H54 (cell line): Measurements from ENCODE around the gene FGF2.

Source experiments
- DNase-seq: peaks from one replicate; pipeline ENCODE4 v3.0.0; 2011; ENCODE audit warnings: low spot score, mixed read lengths; ENCODE audit not compliant: insufficient read length
- FAIRE-seq: peaks from 3 replicates; lab custom pipeline; 2011; peaks lifted over from hg19 to GRCh38; lab: Jason Lieb, UNC
- POLR2A ChIP-seq: IDR thresholded peaks from 2 replicates; pipeline ENCODE4 v1.6.1; 2011; ENCODE audit warnings: low read depth, mild to moderate bottlenecking, low read length

The FGF2 gene

DNA sequence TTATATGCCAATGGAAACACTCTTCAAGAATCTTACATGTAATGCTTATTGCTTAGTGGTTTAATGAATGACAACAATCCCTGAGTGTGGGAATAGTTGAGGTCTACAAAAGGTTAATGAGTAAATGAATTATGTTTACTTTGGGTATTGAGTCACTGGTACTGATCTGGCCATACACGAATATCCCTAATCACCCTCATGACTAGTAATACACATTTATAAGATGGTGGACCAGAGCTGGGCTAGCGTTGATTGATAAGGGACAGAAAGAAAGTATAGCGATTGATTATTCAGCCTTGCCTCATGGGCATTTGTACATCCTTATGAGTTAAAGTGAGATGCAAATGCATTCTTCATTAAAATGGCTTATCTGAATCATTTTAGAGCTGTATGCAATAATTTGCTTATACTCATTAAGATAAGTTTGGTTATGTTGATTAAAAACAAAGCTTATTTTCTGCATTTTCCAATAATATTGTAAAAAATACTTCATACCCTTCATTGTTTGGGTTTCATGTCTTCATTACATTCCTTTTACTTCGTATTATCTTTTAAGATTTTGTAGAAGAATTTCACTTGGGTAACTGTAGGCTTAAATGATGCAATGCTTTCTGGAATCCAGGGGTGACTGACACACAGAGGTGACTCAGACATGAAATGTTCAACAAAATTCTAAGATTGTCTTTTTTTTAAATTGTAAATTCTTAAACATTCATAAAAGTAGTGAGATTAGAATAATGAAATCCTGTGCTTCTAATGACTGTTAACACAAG, 47.4 kb downstream of the FGF2 start:
- FAIRE-seq = no peak
- DNase-seq = peak; percentile 0
- no peak for TF ChIP-seq POLR2A

DNA sequence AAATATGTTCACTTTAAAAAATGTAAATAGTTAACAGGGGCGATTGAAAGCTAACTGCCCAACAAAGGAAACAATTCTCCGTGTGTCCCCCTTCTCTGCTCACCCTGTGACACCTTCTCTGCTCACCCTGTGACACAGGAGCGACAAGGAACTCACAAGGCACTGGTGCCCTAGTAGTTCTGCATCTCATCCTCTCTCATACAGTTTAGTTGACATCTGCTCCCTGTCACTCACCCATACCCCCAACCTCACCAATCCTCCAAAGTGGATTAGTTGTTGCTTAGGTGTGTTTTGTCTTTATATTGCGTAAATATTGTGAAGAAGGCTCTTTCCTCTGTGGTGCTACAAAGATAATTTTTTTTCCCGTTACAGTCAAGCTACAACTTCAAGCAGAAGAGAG, 49.3 kb downstream of the FGF2 start:
- no peak for FAIRE-seq
- TF ChIP-seq POLR2A = no peak
- DNase-seq = no peak

DNA sequence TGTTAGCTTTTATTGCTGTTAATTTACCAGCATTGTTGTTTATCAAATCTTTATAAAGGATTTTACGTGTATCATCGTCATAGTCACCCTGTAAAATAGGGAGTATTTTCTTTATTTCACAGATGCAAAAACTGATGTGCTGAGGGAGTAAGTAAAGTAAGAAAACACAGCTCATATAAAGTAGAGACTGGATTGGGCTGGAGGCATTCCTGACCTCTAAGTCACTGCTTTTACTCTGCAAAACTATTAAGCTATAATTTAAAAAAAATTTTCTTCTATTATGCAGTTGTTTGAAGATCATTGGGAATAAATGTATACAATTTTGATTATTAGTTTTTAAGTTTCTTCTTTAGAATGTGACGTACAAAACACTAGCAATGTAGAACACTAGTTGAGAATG, 49.8 kb downstream of the FGF2 start:
- no peak for FAIRE-seq
- TF ChIP-seq POLR2A = no peak
- no peak for DNase-seq

DNA sequence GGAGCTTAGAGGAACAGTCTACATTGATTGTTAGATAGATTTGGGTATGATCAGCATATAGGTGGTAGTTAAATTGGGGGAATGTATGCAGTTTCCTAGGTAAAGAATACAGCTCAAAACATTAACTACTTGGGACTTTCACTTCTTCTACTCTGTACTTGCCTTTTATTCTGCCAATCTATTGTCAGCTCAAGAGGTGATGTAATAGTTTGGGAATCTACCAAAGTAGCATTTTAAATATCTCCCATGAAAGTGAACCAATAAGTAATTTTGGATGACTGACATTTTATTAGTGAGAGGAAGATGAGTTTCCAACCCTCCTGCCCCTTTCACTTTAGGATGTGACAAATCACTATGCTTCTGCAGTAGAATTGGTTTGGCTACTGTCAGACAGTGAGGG, 52.4 kb downstream of the FGF2 start:
- DNase-seq (no peak), FAIRE-seq (no peak)
- TF ChIP-seq POLR2A = no peak

DNA sequence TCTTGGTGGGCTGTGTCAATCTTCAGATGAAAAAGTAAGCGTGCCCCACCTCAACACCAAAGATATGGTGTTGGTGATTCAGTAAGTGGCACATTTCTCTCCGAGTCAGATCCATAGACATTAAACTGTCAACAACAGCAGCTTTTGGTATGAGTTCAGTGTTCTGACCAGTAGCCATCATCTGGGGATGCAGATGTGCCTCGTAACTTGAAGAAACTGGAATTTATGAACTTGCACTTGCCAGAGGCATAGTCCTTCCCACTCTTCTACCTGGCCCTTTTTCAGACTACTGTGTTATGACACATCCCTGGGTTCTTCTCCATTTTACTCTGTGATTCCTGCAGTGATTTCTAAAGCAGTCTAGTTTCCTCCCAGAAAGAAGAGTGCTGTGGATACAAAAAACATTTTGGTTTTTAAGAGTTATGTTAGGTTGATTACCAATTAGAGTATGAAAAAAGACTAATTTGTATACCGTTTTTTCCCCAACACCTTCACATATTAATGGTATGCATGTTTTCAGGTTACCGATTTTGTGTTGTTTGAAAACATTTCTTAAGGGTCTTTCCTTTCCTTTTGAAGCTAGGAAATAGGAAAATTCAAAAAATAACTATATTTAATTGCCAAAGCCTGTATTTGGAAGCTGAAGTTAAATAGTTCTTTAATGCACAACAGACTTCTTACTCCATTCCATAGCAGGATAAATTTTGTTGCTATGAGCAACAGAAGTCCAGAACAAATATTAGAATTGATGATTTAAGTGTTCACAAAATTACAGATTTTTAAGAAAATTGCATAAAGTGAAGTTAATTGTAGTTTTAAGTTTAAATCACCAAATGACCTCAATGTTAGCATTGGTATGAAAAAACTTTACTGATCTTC, 56.5 kb downstream of the FGF2 start:
- FAIRE-seq (no peak), DNase-seq (no peak)
- no peak for TF ChIP-seq POLR2A

DNA sequence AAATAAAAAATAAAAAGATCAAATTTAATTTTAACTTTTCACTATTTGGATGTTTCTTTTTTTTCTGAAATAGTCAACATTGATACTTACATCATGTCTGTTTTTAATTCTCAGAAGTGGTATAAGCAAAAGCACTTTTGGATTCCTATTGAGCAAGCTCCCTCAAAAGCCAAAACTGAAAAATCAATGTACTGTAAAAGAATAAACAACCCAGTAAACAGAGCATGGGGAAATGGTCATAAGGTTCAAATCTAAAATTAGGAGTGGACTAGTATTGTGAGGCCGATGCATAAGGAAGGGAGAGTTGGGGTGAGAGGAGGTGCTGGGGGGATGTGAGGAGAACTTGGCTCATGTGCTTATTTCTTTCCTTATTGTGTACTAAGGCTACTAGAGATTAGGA, 57.9 kb downstream of the FGF2 start:
- no peak for TF ChIP-seq POLR2A
- FAIRE-seq = no peak
- no peak for DNase-seq

DNA sequence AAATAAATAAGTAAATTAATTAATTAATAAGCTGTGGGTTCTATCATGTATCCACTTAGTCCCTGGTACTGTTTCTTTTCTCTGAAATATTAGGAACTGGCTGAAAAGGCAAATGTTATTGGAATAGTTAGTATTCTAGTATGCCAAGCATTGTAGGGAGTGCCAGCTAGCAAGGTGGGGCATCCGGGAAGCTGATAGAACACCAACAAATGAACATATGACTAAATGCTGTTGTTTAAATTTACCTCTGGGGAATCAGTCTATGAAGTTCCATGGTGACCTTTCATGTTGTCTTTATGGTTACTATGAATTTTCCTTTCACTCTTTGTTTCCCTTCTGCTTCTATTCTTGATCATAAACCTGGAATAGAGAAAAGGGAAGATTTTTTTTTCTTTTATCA, 63.1 kb downstream of the FGF2 start:
- FAIRE-seq = no peak

DNA sequence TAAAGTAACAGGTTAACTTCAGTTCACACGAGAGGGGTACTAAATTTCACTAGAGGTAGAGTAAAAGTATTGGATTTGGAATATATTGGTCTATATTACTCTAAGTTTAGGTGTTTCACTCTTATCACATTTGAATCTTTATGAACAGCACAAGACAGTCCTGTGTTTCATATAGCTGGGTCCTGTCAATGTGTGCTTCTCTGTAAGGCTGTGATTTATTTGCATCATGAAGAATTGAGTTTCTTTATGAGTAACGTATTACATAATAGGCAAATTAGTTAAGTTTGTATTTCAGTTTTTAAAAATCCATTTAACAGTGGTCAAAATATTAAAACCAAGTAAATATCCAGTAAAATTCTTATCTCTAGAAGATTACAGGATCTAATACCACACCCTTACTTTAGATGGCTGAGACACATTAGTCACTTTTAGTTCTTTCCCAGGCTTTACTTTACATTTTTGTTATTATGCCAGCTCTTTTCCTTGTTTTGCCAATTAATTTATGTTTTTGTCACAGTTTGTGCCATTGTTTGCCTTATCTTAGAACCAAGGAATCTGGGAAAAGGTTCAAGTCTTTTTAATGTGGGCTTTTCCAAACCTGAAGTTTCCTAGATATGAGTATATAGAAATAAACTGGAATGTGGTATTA, 63.6 kb downstream of the FGF2 start:
- no peak for FAIRE-seq
- DNase-seq = no peak
- no peak for TF ChIP-seq POLR2A

More for the DNA sequence above, 63.1 kb downstream of the FGF2 start:
- no peak for TF ChIP-seq POLR2A
- no peak for DNase-seq

DNA sequence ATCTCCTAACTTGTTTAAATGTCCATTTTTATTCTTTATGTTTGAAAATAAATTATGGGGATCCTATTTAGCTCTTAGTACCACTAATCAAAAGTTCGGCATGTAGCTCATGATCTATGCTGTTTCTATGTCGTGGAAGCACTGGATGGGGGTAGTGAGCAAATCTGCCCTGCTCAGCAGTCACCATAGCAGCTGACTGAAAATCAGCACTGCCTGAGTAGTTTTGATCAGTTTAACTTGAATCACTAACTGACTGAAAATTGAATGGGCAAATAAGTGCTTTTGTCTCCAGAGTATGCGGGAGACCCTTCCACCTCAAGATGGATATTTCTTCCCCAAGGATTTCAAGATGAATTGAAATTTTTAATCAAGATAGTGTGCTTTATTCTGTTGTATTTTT, 68.2 kb downstream of the FGF2 start:
- FAIRE-seq (no peak), DNase-seq (no peak)
- no peak for TF ChIP-seq POLR2A

DNA sequence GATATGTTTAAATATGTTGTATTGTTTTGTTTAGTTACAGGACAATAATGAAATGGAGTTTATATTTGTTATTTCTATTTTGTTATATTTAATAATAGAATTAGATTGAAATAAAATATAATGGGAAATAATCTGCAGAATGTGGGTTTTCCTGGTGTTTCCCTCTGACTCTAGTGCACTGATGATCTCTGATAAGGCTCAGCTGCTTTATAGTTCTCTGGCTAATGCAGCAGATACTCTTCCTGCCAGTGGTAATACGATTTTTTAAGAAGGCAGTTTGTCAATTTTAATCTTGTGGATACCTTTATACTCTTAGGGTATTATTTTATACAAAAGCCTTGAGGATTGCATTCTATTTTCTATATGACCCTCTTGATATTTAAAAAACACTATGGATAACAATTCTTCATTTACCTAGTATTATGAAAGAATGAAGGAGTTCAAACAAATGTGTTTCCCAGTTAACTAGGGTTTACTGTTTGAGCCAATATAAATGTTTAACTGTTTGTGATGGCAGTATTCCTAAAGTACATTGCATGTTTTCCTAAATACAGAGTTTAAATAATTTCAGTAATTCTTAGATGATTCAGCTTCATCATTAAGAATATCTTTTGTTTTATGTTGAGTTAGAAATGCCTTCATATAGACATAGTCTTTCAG, 68.8 kb downstream of the FGF2 start:
- FAIRE-seq = no peak
- no peak for TF ChIP-seq POLR2A
- DNase-seq = no peak

DNA sequence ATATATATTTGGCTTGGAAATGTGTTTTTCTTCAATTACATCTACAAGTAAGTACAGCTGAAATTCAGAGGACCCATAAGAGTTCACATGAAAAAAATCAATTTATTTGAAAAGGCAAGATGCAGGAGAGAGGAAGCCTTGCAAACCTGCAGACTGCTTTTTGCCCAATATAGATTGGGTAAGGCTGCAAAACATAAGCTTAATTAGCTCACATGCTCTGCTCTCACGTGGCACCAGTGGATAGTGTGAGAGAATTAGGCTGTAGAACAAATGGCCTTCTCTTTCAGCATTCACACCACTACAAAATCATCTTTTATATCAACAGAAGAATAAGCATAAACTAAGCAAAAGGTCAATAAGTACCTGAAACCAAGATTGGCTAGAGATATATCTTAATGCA, 69.6 kb downstream of the FGF2 start:
- FAIRE-seq (no peak), DNase-seq (no peak)
- no peak for TF ChIP-seq POLR2A

DNA sequence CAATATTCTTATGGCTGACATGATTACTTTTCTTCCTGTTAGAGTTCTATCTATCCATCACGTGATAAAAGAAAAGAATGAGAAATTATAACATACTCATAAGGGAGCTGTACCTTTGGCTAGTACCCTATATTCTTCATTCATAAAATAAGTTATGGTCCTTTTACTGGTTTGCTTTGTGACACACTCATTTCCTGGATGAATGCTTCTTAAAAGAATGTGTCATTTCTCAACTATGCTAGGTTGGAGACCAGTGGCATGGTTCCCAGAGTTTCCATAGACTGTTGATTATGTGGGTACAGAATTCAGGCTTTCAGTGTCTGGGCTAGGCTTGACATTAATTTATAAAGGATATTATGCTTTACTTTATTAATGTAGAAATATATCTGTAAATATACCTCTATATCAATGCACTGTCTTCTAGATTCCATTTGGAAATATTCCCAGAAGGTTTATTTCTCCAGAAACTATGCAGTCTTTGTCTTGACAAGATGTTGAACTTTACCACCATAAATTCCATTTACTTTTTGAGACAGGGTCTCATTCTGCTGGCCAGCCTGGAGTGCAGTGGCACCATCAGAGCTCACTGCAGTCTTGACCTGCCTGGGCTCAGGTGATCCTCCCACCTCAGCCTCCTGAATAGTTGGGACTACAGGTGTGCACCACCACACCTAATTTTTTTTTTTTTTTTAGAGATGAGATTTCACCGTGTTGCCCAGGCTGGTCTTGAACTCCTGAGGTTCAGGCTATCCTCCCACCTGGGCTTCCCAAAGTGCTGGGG, 71.9 kb downstream of the FGF2 start:
- DNase-seq = no peak
- no peak for TF ChIP-seq POLR2A
- FAIRE-seq = no peak

DNA sequence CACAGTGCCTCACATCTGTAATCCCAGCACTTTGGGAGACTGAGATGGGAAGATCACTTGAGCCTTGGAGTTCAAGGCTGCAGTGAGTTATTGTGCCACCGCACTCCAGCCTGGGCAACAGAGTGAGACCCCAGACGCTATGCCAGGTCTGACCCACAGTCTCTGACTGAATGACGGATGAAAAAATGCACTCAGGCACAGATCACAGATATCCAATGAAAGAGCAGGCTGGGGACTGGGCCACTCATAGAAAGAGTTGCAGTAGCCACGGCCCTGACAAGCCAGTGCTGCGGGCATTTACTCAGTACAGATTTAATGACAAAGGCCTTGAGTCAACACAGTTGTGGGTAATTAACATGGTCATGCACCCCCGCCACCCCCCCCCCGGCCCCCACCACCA, 73.1 kb downstream of the FGF2 start:
- DNase-seq (no peak), FAIRE-seq (no peak)
- TF ChIP-seq POLR2A = no peak
